Measurements from ENCODE around the gene CACNA2D3.

CACNA2D3 gene

GRCh38 chr3:54390582-54390981, 268.2 kb downstream of the CACNA2D3 start:
- DNase-seq: no peak
- no peaks in the 10 kb centered on the region for H3K27me3 ChIP-seq
- intact Hi-C loops (cut with DNase I; ENCODE audit: low total_unique reads): no loop called here

GRCh38 chr3:54393150-54393549, 270.8 kb downstream of the CACNA2D3 start:
- no peak overlapping the region for H3K4me3 ChIP-seq
- intact Hi-C loops (cut with DNase I; ENCODE audit: low total_unique reads): no loop called here
- no peaks in the 10 kb centered on the region for H3K27me3 ChIP-seq
- no peaks in the 10 kb centered on the region for H3K4me1 ChIP-seq
- DNase-seq: no peak
- TF ChIP-seq CTCF (IDR thresholded peaks at IDR 0.05): no peak
- no peaks in the 10 kb centered on the region for H3K9me3 ChIP-seq
- H3K27ac ChIP-seq: no peak overlapping the region
- no peaks in the 10 kb centered on the region for H3K36me3 ChIP-seq

More at GRCh38 chr3:54390582-54390981, 268.2 kb downstream of the CACNA2D3 start:
- TF ChIP-seq CTCF (IDR thresholded peaks at IDR 0.05): no peak
- no peaks in the 10 kb centered on the region for H3K36me3 ChIP-seq
- no peak overlapping the region for H3K27ac ChIP-seq
- H3K4me1 ChIP-seq: no peaks in the 10 kb centered on the region
- H3K9me3 ChIP-seq: no peaks in the 10 kb centered on the region
- H3K4me3 ChIP-seq: no peak overlapping the region

GRCh38 chr3:54408328-54408727, 286.0 kb downstream of the CACNA2D3 start:
- H3K4me1 ChIP-seq: no peaks in the 10 kb centered on the region
- intact Hi-C loops (cut with DNase I; ENCODE audit: low total_unique reads): no loop called here
- no peak overlapping the region for H3K27ac ChIP-seq
- H3K36me3 ChIP-seq: no peaks in the 10 kb centered on the region
- TF ChIP-seq CTCF (IDR thresholded peaks at IDR 0.05): no peak
- H3K9me3 ChIP-seq: no peaks in the 10 kb centered on the region
- H3K27me3 ChIP-seq: no peaks in the 10 kb centered on the region
- DNase-seq: no peak
- no peak overlapping the region for H3K4me3 ChIP-seq

- intact Hi-C loops (cut with DNase I; ENCODE audit: low total_unique reads): no loop called here
- no peaks in the 10 kb centered on the region for H3K9me3 ChIP-seq
- H3K36me3 ChIP-seq: no peaks in the 10 kb centered on the region
- DNase-seq: no peak
- H3K4me3 ChIP-seq: no peak overlapping the region
- H3K27me3 ChIP-seq: no peaks in the 10 kb centered on the region
- H3K27ac ChIP-seq: no peak overlapping the region
- no peaks in the 10 kb centered on the region for H3K4me1 ChIP-seq
- TF ChIP-seq CTCF (IDR thresholded peaks at IDR 0.05): no peak
Observed at GRCh38 chr3:54421943-54422342, 299.6 kb downstream of the CACNA2D3 start.

- H3K9me3 ChIP-seq: no peaks in the 10 kb centered on the region
- H3K4me1 ChIP-seq: peaks cover 0 to 6% (median 0%) of the 10 kb centered on the region in 4 donors
- no peak overlapping the region for H3K4me3 ChIP-seq
- no peak for TF ChIP-seq CTCF (IDR thresholded peaks at IDR 0.05)
- intact Hi-C loops (cut with DNase I; ENCODE audit: low total_unique reads): no loop called here
- H3K27ac ChIP-seq: no peak overlapping the region
- no peak for DNase-seq
- no peaks in the 10 kb centered on the region for H3K36me3 ChIP-seq
- H3K27me3 ChIP-seq: no peaks in the 10 kb centered on the region
Observed at GRCh38 chr3:54424292-54424691, 301.9 kb downstream of the CACNA2D3 start.

GRCh38 chr3:54426381-54426780, 304.0 kb downstream of the CACNA2D3 start:
- intact Hi-C loops (cut with DNase I; ENCODE audit: low total_unique reads): no loop called here
- TF ChIP-seq CTCF (IDR thresholded peaks at IDR 0.05): no peak
- Histone ChIP-seq H3K4me3 (no peak overlapping the region), H3K27me3 (no peaks in the 10 kb centered on the region), H3K27ac (no peak overlapping the region), H3K9me3 (no peaks in the 10 kb centered on the region), H3K36me3 (no peaks in the 10 kb centered on the region), H3K4me1 (peaks cover 0 to 6% (median 0%) of the 10 kb centered on the region in 4 donors)
- no peak for DNase-seq
